Hindlimb muscle (tissue), 1 donor: ENCODE data around the gene RASSF4. TPM values are rescaled to one million over a fixed set of nuclear protein-coding genes. Genes with fewer than 3 reads are reported as not detected.
A peak's percentile ranks its signal among the peaks of the same experiment; 100 is the strongest.

ENCODE experiments used
- DNase-seq: peaks from one replicate; pipeline ENCODE4 v3.0.0-alpha.2; 2013
- polyA plus RNA-seq: library from polyadenylated mRNA; unstranded; fragments of 120-200 nt; gene quantifications from one replicate; pipeline ENCODE4 v1.2.1, GENCODE V29; 2013; ENCODE audit not compliant: insufficient read length

The RASSF4 gene
- 68.2 TPM for polyA plus RNA-seq

- DNase-seq: peak; percentile 80
Measured at GRCh38 chr10:44959247-44960087, at the start of gene RASSF4. RASSF4 (plus strand) TSS chr10:44959802; CDS start chr10:44970203, 10,401 bp downstream.

GRCh38 chr10:44909910-44910309, 49.7 kb upstream of the RASSF4 start:
- DNase-seq: no peak

- DNase-seq: no peak
Measured at GRCh38 chr10:44910602-44911001, 49.0 kb upstream of the RASSF4 start.

GRCh38 chr10:44911081-44911540, 48.5 kb upstream of the RASSF4 start, which contains the start of gene TMEM72:
TMEM72 (plus strand) TSS chr10:44911337; CDS start chr10:44911513, 176 bp downstream.
- DNase-seq: no peak

- DNase-seq: no peak
Measured at GRCh38 chr10:44911951-44912350, 47.7 kb upstream of the RASSF4 start.

- no peak for DNase-seq
Measured at GRCh38 chr10:44913350-44914081, 46.1 kb upstream of the RASSF4 start.

- no peak for DNase-seq
Measured at GRCh38 chr10:44914891-44915290, 44.7 kb upstream of the RASSF4 start.

GRCh38 chr10:44916429-44916828, 43.2 kb upstream of the RASSF4 start:
- no peak for DNase-seq

- no peak for DNase-seq
Measured at GRCh38 chr10:44917848-44918247, 41.8 kb upstream of the RASSF4 start.

- DNase-seq: no peak
Measured at GRCh38 chr10:44920252-44920651, 39.4 kb upstream of the RASSF4 start.

- DNase-seq: no peak
Measured at GRCh38 chr10:44921061-44921460, 38.5 kb upstream of the RASSF4 start.

GRCh38 chr10:44921506-44921905, 38.1 kb upstream of the RASSF4 start:
- DNase-seq: no peak

- DNase-seq: no peak
Measured at GRCh38 chr10:44922021-44922420, 37.6 kb upstream of the RASSF4 start.

GRCh38 chr10:44922796-44923545, 36.6 kb upstream of the RASSF4 start:
- no peak for DNase-seq

GRCh38 chr10:44923611-44924010, 36.0 kb upstream of the RASSF4 start:
- no peak for DNase-seq

GRCh38 chr10:44924261-44925040, 35.2 kb upstream of the RASSF4 start:
- no peak for DNase-seq

- DNase-seq: no peak
Measured at GRCh38 chr10:44925224-44925623, 34.4 kb upstream of the RASSF4 start.

GRCh38 chr10:44925811-44926750, 33.5 kb upstream of the RASSF4 start:
- DNase-seq: no peak

GRCh38 chr10:44926751-44927351, 32.8 kb upstream of the RASSF4 start:
- no peak for DNase-seq

GRCh38 chr10:44927352-44927751, 32.2 kb upstream of the RASSF4 start:
- DNase-seq: no peak
